ENCODE data around the gene EIF3D. TPM values are rescaled to one million over a fixed set of nuclear protein-coding genes. Genes with fewer than 3 reads are reported as not detected.

The EIF3D gene
- polyA plus RNA-seq, 3 donors, result 102 to 244 (median 122) TPM

GRCh38 chr22:36578619-36579018 is 49.7 kb upstream of the EIF3D start:
- Mint-ChIP-seq H3K9me3 (no peaks in the 10 kb centered on the region), H3K4me3 (no peak overlapping the region), H3K4me1 (no peaks in the 10 kb centered on the region), H3K27ac (no peak overlapping the region), H3K27me3 (ENCODE audit: low read depth in 3 of 3) (peaks cover 8 to 11% (median 9%) of the 10 kb centered on the region in 3 donors), H3K36me3 (no peaks in the 10 kb centered on the region)
- Histone ChIP-seq H2AFZ (ENCODE audit: insufficient read depth, low read depth, low read length, poor library complexity, severe bottlenecking) (no peak overlapping the region), H3K9me3 (replicated peaks in 1 of 2; ENCODE audit: control insufficient read depth in 1 of 2, insufficient read depth in 1 of 2, low read length in 2 of 2) (no peaks in the 10 kb centered on the region), H3K4me2 (replicated peaks; ENCODE audit: extremely low read depth, low read length, poor library complexity, severe bottlenecking) (no peak overlapping the region), H3K27me3 (ENCODE audit: control insufficient read depth in 2 of 2, insufficient read depth in 2 of 2, low read length in 2 of 2) (no peaks in the 10 kb centered on the region), H3K36me3 (replicated peaks in 1 of 2; ENCODE audit: control insufficient read depth in 1 of 2, insufficient read depth in 2 of 2, low read length in 2 of 2) (no peaks in the 10 kb centered on the region), H4K20me1 (ENCODE audit: insufficient read depth, low read length) (no peaks in the 10 kb centered on the region), H3K79me2 (ENCODE audit: insufficient read depth, low read length) (no peaks in the 10 kb centered on the region), H3K4me1 (ENCODE audit: control insufficient read depth in 1 of 2, insufficient read depth in 2 of 2, low read length in 2 of 2) (no peaks in the 10 kb centered on the region), H3K9ac (ENCODE audit: insufficient read depth, low read length, poor library complexity, severe bottlenecking) (no peak overlapping the region), H3K4me3 (replicated peaks in 1 of 3; ENCODE audit: low read depth in 2 of 3, low read length in 3 of 3) (no peak overlapping the region), H3K27ac (ENCODE audit: low read depth in 1 of 2, low read length in 2 of 2) (no peak overlapping the region)
- DNase-seq, result no peak
- WGBS (ENCODE audit: insufficient coverage), result 94% methylated on average over 2 of the region's 7 CpGs
- intact Hi-C loops (cut with micrococcal nuclease), result no loop called here
- TF ChIP-seq CTCF (IDR thresholded peaks at IDR 0.05), result no peak

GRCh38 chr22:36577019-36577418 is 48.1 kb upstream of the EIF3D start:
- Mint-ChIP-seq H3K4me3 (no peak overlapping the region), H3K27ac (no peak overlapping the region), H3K4me1 (no peaks in the 10 kb centered on the region), H3K36me3 (no peaks in the 10 kb centered on the region), H3K27me3 (ENCODE audit: low read depth in 3 of 3) (peaks cover 6 to 10% (median 7%) of the 10 kb centered on the region in 3 donors), H3K9me3 (no peaks in the 10 kb centered on the region)
- intact Hi-C loops (cut with micrococcal nuclease), result no loop called here
- 89% methylated on average over 13 of the region's 13 CpGs for WGBS (ENCODE audit: insufficient coverage)
- H3K9me3 ChIP-seq (replicated peaks in 1 of 2; ENCODE audit: control insufficient read depth in 1 of 2, insufficient read depth in 1 of 2, low read length in 2 of 2), result no peaks in the 10 kb centered on the region
- no peaks in the 10 kb centered on the region for H3K36me3 ChIP-seq (replicated peaks in 1 of 2; ENCODE audit: control insufficient read depth in 1 of 2, insufficient read depth in 2 of 2, low read length in 2 of 2)
- no peak overlapping the region for H3K27ac ChIP-seq (ENCODE audit: low read depth in 1 of 2, low read length in 2 of 2)
- H3K27me3 ChIP-seq (ENCODE audit: control insufficient read depth in 2 of 2, insufficient read depth in 2 of 2, low read length in 2 of 2), result no peaks in the 10 kb centered on the region
- no peak overlapping the region for H2AFZ ChIP-seq (ENCODE audit: insufficient read depth, low read depth, low read length, poor library complexity, severe bottlenecking)
- H3K79me2 ChIP-seq (ENCODE audit: insufficient read depth, low read length), result no peaks in the 10 kb centered on the region
- no peak overlapping the region for H3K4me3 ChIP-seq (replicated peaks in 1 of 3; ENCODE audit: low read depth in 2 of 3, low read length in 3 of 3)
- H3K9ac ChIP-seq (ENCODE audit: insufficient read depth, low read length, poor library complexity, severe bottlenecking), result no peak overlapping the region
- no peaks in the 10 kb centered on the region for H3K4me1 ChIP-seq (ENCODE audit: control insufficient read depth in 1 of 2, insufficient read depth in 2 of 2, low read length in 2 of 2)
- DNase-seq, result no peak
- no peaks in the 10 kb centered on the region for H4K20me1 ChIP-seq (ENCODE audit: insufficient read depth, low read length)
- no peak for TF ChIP-seq CTCF (IDR thresholded peaks at IDR 0.05)
- no peak overlapping the region for H3K4me2 ChIP-seq (replicated peaks; ENCODE audit: extremely low read depth, low read length, poor library complexity, severe bottlenecking)

Measured in CD14-positive monocyte (primary cell).